ENCODE results near the gene BABAM1. TPM values are rescaled to one million over a fixed set of nuclear protein-coding genes. Genes with fewer than 3 reads are reported as not detected.
A peak's percentile ranks its signal among the peaks of the same experiment; 100 is the strongest.

The BABAM1 gene
- total and polyA plus RNA-seq, 9 of the 15 experiments (the other 6 are each of a cell fraction or from before 2014, with no cell fraction given), result 14.7 to 160 (median 113) TPM

DNA sequence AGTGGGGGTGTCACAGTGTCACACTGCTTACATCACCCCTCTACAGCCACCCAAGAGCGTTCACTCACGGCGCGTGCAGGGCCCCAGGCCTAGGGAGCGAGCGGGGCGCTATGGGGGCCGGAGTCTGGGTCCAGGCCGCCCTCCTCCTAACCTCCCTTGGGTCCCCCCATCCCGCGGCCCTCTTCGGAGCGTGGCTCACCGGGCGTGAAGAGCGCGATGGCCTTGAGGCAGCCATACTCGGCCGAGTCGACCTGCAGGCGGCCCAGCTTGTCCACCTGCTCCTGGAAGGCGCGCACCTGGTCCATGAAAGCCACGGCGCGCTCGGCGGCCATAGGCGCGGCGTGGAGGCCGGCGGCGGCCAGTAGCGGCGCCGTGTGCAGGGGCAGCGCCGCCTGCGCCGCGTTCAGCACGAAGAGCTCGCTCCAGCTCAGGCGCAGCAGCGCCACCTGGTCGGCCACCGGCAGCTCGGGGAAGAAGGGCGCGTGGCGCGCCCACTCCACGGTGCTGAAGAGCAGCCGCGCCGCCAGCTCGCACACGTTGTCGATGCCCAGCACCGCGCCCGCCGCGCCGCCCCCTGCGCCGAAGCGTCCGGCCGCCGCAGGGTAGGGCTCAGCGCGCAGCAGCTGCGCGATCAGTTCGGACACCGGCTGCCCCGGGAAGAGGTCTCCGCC lies 31.8 kb upstream of the BABAM1 start (continued):
- TF ChIP-seq KLF6 (CRISPR knock-in tag; IDR thresholded peaks at IDR 0.05; ENCODE audit: borderline replicate concordance), result no peak
- TF ChIP-seq MCM3 (IDR thresholded peaks at IDR 0.05), result no peak
- TF ChIP-seq, protein P1, sequence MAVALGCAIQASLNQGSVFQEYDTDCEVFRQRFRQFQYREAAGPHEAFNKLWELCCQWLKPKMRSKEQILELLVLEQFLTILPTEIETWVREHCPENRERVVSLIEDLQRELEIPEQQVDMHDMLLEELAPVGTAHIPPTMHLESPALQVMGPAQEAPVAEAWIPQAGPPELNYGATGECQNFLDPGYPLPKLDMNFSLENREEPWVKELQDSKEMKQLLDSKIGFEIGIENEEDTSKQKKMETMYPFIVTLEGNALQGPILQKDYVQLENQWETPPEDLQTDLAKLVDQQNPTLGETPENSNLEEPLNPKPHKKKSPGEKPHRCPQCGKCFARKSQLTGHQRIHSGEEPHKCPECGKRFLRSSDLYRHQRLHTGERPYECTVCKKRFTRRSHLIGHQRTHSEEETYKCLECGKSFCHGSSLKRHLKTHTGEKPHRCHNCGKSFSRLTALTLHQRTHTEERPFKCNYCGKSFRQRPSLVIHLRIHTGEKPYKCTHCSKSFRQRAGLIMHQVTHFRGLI (CRISPR knock-in tag; IDR thresholded peaks at IDR 0.05), result no peak
- TF ChIP-seq, protein P2, sequence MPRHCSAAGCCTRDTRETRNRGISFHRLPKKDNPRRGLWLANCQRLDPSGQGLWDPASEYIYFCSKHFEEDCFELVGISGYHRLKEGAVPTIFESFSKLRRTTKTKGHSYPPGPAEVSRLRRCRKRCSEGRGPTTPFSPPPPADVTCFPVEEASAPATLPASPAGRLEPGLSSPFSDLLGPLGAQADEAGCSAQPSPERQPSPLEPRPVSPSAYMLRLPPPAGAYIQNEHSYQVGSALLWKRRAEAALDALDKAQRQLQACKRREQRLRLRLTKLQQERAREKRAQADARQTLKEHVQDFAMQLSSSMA (CRISPR knock-in tag; IDR thresholded peaks at IDR 0.05), result 0 out of 2 replicates have a peak, but pooled peaks have one; percentile 64
- TF ChIP-seq ZNF780A (CRISPR knock-in tag; IDR thresholded peaks at IDR 0.05), result no peak
- TF ChIP-seq PHB (CRISPR knock-in tag; IDR thresholded peaks at IDR 0.05), result peak; percentile 66; the same call in 1 of the 2 replicates
- no peak for TF ChIP-seq RFX7 (CRISPR knock-in tag; IDR thresholded peaks at IDR 0.05)
- no peak for TF ChIP-seq ATF2 (CRISPR knock-in tag; IDR thresholded peaks at IDR 0.05)
- TF ChIP-seq ARID1B (IDR thresholded peaks at IDR 0.05), result no peak
- TF ChIP-seq EP400 (IDR thresholded peaks at IDR 0.05), result peak; percentile 77; the same call in 1 of the 2 replicates
- no peak for TF ChIP-seq ZBED1 (IDR thresholded peaks at IDR 0.05)
- no peak for TF ChIP-seq ZNF507 (tag; conservative IDR thresholded peaks at IDR 0.05)
- TF ChIP-seq USF2 (CRISPR knock-in tag; IDR thresholded peaks at IDR 0.05), result no peak; the same call in 1 of the 2 replicates
- TF ChIP-seq GATAD2A (IDR thresholded peaks at IDR 0.05), result peak; percentile 64; the same call in 1 of the 2 replicates
- TF ChIP-seq, protein P3, sequence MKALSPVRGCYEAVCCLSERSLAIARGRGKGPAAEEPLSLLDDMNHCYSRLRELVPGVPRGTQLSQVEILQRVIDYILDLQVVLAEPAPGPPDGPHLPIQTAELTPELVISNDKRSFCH (CRISPR knock-in tag; IDR thresholded peaks at IDR 0.05), result no peak
- TF ChIP-seq, protein P3 (tag; IDR thresholded peaks at IDR 0.05), result peak; percentile 82
- TF ChIP-seq, protein P4, sequence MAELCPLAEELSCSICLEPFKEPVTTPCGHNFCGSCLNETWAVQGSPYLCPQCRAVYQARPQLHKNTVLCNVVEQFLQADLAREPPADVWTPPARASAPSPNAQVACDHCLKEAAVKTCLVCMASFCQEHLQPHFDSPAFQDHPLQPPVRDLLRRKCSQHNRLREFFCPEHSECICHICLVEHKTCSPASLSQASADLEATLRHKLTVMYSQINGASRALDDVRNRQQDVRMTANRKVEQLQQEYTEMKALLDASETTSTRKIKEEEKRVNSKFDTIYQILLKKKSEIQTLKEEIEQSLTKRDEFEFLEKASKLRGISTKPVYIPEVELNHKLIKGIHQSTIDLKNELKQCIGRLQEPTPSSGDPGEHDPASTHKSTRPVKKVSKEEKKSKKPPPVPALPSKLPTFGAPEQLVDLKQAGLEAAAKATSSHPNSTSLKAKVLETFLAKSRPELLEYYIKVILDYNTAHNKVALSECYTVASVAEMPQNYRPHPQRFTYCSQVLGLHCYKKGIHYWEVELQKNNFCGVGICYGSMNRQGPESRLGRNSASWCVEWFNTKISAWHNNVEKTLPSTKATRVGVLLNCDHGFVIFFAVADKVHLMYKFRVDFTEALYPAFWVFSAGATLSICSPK (IDR thresholded peaks at IDR 0.05; ENCODE audit: borderline replicate concordance), result no peak
- no peak for TF ChIP-seq FUS (optimal IDR thresholded peaks at IDR 0.05; ENCODE audit: low read depth, low read length)
- TF ChIP-seq RBM34 (IDR thresholded peaks at IDR 0.05; ENCODE audit: borderline replicate concordance, insufficient read depth, low read length), result no peak
- no peak; the same call in 1 of the 2 replicates for TF ChIP-seq ZNF740 (CRISPR knock-in tag; IDR thresholded peaks at IDR 0.05)
- TF ChIP-seq ZNF740 (tag; IDR thresholded peaks at IDR 0.05), result no peak
- TF ChIP-seq HLTF (IDR thresholded peaks at IDR 0.05), result peak; percentile 43; the same call in 1 of the 2 replicates
- peak; percentile 90 for TF ChIP-seq SMAD4 (CRISPR knock-in tag; conservative IDR thresholded peaks at IDR 0.05)

All from K562 (cell line).